ENCODE measurements around the gene NYAP1. TPM values are rescaled to one million over a fixed set of nuclear protein-coding genes. Genes with fewer than 3 reads are reported as not detected.

NYAP1 gene
- under 1 TPM; 0.92 to 0.95 TPM for total RNA-seq

GRCh38 chr7:100483722-100484672 is at the start of gene NYAP1:
TSS of gene NYAP1 (plus strand) at chr7:100483927. CDS start at chr7:100485312, 1,385 bp downstream.
- Histone ChIP-seq H3K27me3 (replicated peaks; ENCODE audit: insufficient read depth) (no peaks in the 10 kb centered on the region), H3K27ac (no peak within 1 kb of the TSS), H3K9me3 (no peaks in the 10 kb centered on the region), H3K4me1 (ENCODE audit: control insufficient read depth in 1 of 2, low read depth in 2 of 2) (peaks cover 5 to 13% of the 10 kb centered on the region in 2 donors), H3K36me3 (no peaks in the 10 kb centered on the region), H3K4me3 (peak within 1 kb of the TSS; percentile 73)
- no peak for ATAC-seq (ENCODE audit: insufficient number of reproducible peaks, low FRiP score, low read depth)
- TF ChIP-seq CTCF (IDR thresholded peaks at IDR 0.05) = no peak
- no peak for DNase-seq (ENCODE audit: low spot score)

GRCh38 chr7:100434297-100435144 is 49.2 kb upstream of the NYAP1 start:
- peaks cover 20% of the 10 kb centered on the region for H3K36me3 ChIP-seq
- DNase-seq (ENCODE audit: low spot score) = no peak

GRCh38 chr7:100435401-100436304 is 48.1 kb upstream of the NYAP1 start:
- no peaks in the 10 kb centered on the region for H3K9me3 ChIP-seq
- peaks cover 17 to 40% of the 10 kb centered on the region in 2 donors for H3K4me1 ChIP-seq (ENCODE audit: control insufficient read depth in 1 of 2, low read depth in 2 of 2)
- H3K4me3 ChIP-seq = peak overlapping the region; percentile 97
- H3K27me3 ChIP-seq (replicated peaks; ENCODE audit: insufficient read depth) = no peaks in the 10 kb centered on the region
- ATAC-seq (ENCODE audit: insufficient number of reproducible peaks, low FRiP score, low read depth) (peak; percentile 5), DNase-seq (ENCODE audit: low spot score) (no peak)
- peaks cover 20% of the 10 kb centered on the region for H3K36me3 ChIP-seq
- peak overlapping the region; percentile 97 for H3K27ac ChIP-seq
- no peak for TF ChIP-seq CTCF (IDR thresholded peaks at IDR 0.05)

More at GRCh38 chr7:100434297-100435144, 49.2 kb upstream of the NYAP1 start:
- no peak for TF ChIP-seq CTCF (IDR thresholded peaks at IDR 0.05)
- no peak overlapping the region for H3K27ac ChIP-seq
- H3K4me3 ChIP-seq = no peak overlapping the region
- H3K9me3 ChIP-seq = no peaks in the 10 kb centered on the region
- H3K4me1 ChIP-seq (ENCODE audit: control insufficient read depth in 1 of 2, low read depth in 2 of 2) = peaks cover 19 to 44% of the 10 kb centered on the region in 2 donors
- H3K27me3 ChIP-seq (replicated peaks; ENCODE audit: insufficient read depth) = no peaks in the 10 kb centered on the region
- ATAC-seq (ENCODE audit: insufficient number of reproducible peaks, low FRiP score, low read depth) = no peak

- ATAC-seq (ENCODE audit: insufficient number of reproducible peaks, low FRiP score, low read depth) = no peak
- Histone ChIP-seq H3K9me3 (no peaks in the 10 kb centered on the region), H3K4me1 (ENCODE audit: control insufficient read depth in 1 of 2, low read depth in 2 of 2) (peaks cover 5 to 22% of the 10 kb centered on the region in 2 donors), H3K4me3 (peak overlapping the region; percentile 97), H3K27me3 (replicated peaks; ENCODE audit: insufficient read depth) (no peaks in the 10 kb centered on the region), H3K36me3 (peaks cover 16% of the 10 kb centered on the region), H3K27ac (peak overlapping the region; percentile 97)
- TF ChIP-seq CTCF (IDR thresholded peaks at IDR 0.05) = no peak
- no peak for DNase-seq (ENCODE audit: low spot score)
Observed at GRCh38 chr7:100437150-100438100, 46.3 kb upstream of the NYAP1 start.
